ENCODE data around the gene SPATA6L.

SPATA6L gene

DNA sequence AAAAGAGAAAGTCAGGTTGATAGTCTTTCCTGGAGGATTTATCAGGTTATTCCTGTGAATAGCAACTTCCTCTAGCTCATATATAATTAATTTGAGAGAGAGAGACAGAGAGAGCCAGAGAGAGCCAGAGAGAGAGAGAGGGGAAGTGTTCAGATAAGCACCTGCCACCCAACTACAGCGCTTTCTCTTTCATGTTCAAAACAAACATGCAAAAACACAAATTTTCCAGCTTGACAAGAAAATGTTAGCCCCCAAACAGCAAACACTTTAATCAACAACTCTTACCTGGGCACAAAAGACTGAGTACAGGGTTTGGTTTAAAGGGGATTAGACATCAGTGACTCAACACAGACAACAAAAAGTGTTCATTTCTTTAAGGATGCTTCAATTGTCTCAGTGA, 65.9 kb downstream of the SPATA6L start:
- no peak for DNase-seq (ENCODE audit: low read depth)
- no peak overlapping the region for H3K4me3 ChIP-seq (ENCODE audit: low read length)
- no peak for TF ChIP-seq CTCF (conservative IDR thresholded peaks at IDR 0.05; ENCODE audit: low read length)

DNA sequence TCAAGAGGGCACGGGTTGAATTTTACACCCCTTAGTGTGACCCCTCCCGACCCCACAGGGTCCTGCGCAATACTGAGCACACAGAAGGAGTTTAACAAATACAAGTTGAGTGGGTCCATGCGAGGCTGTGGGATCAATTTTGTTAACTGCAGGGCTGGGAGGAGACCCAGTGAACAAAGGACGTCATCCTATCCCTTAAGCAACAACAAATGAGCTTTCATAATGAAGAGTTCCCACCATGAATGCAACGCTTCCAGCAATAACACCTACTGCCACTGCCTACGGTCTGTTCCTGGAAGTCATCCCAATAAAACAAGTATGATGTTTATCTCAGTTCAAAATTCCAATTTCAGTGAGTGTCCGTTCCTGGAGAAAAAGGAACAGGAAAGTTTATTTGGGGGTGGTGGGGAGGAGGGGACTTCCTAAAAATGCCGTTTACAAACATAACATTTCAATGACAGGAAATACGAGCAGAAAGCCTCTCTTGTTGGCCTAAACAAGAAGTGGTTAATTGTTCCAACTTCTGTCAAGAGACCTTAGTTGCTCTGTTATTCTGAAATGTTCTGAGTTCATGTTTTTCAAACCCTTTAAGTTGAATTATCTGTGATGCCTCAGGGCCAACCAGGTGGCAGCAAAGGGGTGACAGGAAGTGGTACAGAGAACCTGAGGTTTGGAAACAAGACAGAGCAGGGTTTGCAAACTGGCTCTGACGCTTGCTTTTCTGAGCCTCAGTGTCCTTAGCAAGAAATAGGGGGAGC, 69.9 kb downstream of the SPATA6L start:
- DNase-seq (ENCODE audit: low read depth), result no peak
- no peak for TF ChIP-seq CTCF (conservative IDR thresholded peaks at IDR 0.05; ENCODE audit: low read length)
- H3K4me3 ChIP-seq (ENCODE audit: low read length), result no peak overlapping the region

DNA sequence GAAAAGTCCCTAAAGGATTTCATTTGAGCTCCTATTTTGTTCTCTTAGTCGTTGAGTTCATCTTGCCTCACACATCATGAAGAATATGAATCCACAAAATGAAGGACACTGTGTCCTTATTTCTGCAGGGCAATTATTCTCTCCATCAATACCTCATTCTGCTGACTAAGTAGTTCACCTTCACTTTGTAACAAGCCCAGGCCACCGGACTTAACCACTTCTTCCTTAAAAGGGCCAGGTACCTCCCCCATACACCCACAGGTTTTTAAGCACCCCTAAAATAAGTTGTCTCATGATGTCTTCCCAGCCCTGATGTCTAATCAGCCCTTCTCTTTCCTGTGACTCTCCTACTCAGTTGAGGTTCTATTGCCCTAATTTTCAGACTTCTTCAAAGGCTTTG, 71.3 kb downstream of the SPATA6L start:
- no peak for DNase-seq (ENCODE audit: low read depth)
- TF ChIP-seq CTCF (conservative IDR thresholded peaks at IDR 0.05; ENCODE audit: low read length), result no peak
- H3K4me3 ChIP-seq (ENCODE audit: low read length), result no peak overlapping the region

GRCh38 chr9:4594545-4594944, 71.7 kb downstream of the SPATA6L start:
- no peak for DNase-seq (ENCODE audit: low read depth)
- H3K4me3 ChIP-seq (ENCODE audit: low read length), result no peak overlapping the region
- no peak for TF ChIP-seq CTCF (conservative IDR thresholded peaks at IDR 0.05; ENCODE audit: low read length)

DNA sequence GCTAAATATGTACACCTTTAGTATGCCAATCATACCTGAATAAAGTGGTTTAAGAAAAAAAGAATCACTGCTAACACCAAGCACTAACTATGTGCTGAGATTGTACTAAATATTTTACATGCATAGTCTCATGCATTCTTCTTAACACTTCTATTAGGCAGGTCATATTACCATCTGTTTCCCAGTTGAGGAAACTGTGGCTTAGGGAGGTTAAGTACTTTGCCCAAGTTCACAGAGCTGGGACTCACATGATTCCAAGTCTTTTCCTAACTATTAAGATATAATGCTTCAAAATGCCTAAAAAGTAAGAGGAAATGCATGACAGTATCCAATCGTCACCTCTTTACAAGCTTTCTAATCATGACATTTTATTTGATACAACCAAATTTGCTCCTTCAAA, 73.4 kb downstream of the SPATA6L start:
- TF ChIP-seq CTCF (conservative IDR thresholded peaks at IDR 0.05; ENCODE audit: low read length), result no peak
- DNase-seq (ENCODE audit: low read depth), result peak; percentile 12
- H3K4me3 ChIP-seq (ENCODE audit: low read length), result no peak overlapping the region

DNA sequence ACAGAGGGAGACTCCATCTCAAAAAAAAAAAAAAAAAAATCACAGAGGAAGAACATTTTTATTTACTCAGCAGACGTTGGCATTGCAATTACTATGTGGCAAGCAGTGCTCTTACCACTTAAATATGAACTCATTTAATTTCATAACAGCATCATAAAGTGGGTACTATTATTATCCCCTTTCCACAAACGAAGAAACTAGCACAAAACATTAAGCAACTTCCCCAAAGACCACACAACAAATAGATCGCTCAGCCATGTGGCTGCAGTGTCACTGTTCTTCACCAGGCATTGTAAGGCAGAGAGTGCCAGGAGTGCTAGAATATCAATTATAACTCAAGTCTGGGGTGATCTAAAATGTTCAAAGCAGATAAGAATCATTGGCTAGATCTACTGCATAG, 74.0 kb downstream of the SPATA6L start:
- TF ChIP-seq CTCF (conservative IDR thresholded peaks at IDR 0.05; ENCODE audit: low read length), result no peak
- no peak for DNase-seq (ENCODE audit: low read depth)
- H3K4me3 ChIP-seq (ENCODE audit: low read length), result no peak overlapping the region

GRCh38 chr9:4591123-4591500, 75.2 kb downstream of the SPATA6L start:
- TF ChIP-seq CTCF (conservative IDR thresholded peaks at IDR 0.05; ENCODE audit: low read length), result no peak
- no peak overlapping the region for H3K4me3 ChIP-seq (ENCODE audit: low read length)
- DNase-seq (ENCODE audit: low read depth), result no peak

All from AG10803 (cell line).